K562 (cell line): Measurements from ENCODE around the gene RNF4. TPM values are rescaled to one million over a fixed set of nuclear protein-coding genes. Genes with fewer than 3 reads are reported as not detected.

Source experiments
- ATAC-seq: fragments of 200-7000 bp; cut with Tn5 transposase; 3 replicates; pipeline ENCODE4 v1.9.1; 2020; ENCODE audit warnings: moderate library complexity
- BruUV-seq: library from RNA; stranded (reverse); fragments of 400-500 nt; replicated peaks from 2 replicates; lab custom pipeline; 2021; lab: Mats Ljungman, UMichigan
- CTCF ChIA-PET: fragments of 300-600 bp; formaldehyde crosslinking; extraction: SDS; loops from one replicate; lab custom pipeline; 2021; ENCODE audit warnings: low intra/inter-chr PET ratio; lab: Yijun Ruan, JAX
- POLR2A ChIA-PET: fragments of 300-600, 350-650 bp; sonication (Branson Sonifier 250); formaldehyde crosslinking; extraction: SDS; loops from one replicate; lab custom pipeline; 2021; ENCODE audit warnings: antibody characterized with exemption, inconsistent platforms; lab: Yijun Ruan, JAX
- DNase-seq, 4 experiments: peaks; one replicate each; pipeline versions ENCODE4 v3.0.0 to v3.0.0-alpha.2; 2011 to 2018; ENCODE audit warnings: low spot score in 3 of 4, mixed read lengths in 3 of 4; ENCODE audit errors: extremely low read depth in 1 of 4
- FAIRE-seq: peaks from 2 replicates; lab custom pipeline; 2011; peaks lifted over from hg19 to GRCh38; lab: Jason Lieb, UNC
- H2AFZ ChIP-seq: 2 replicates; pipeline ENCODE4 v1.6.0; 2011; ENCODE audit warnings: low read depth, low read length, control low read depth, inconsistent platforms
- H3K27ac ChIP-seq: fragments of 200-600 bp; 3 replicates; pipeline ENCODE4 v1.8.0; 2011; ENCODE audit warnings: low read depth, mild to moderate bottlenecking, control low read depth, inconsistent platforms, low read length, moderate library complexity, mixed read lengths; ENCODE audit errors: extremely low read depth
- H3K27me3 ChIP-seq, 2 experiments: fragments of 300-600 bp in 1 of 2; 2 replicates in 1 of 2; 3 replicates in 1 of 2; pipeline versions ENCODE4 v1.6.0 to v1.8.0; 2011; ENCODE audit warnings: inconsistent platforms in 2 of 2, low read length in 2 of 2, mild to moderate bottlenecking in 1 of 2, mixed read lengths in 1 of 2, moderate library complexity in 1 of 2; ENCODE audit not compliant: control insufficient read depth in 2 of 2, insufficient read depth in 2 of 2
- H3K36me3 ChIP-seq: fragments of 300-600 bp; 3 replicates; pipeline ENCODE4 v1.8.0; 2011; ENCODE audit warnings: mild to moderate bottlenecking, low read length, inconsistent platforms; ENCODE audit not compliant: control insufficient read depth, insufficient read depth
- H3K4me1 ChIP-seq, 2 experiments: fragments of 200-600 bp in 1 of 2; replicated peaks in 1 of 2; 2 replicates in 1 of 2; 3 replicates in 1 of 2; pipeline versions ENCODE4 v1.5.1 to v1.8.0; 2011; ENCODE audit warnings: inconsistent platforms in 2 of 2, low read length in 2 of 2, mild to moderate bottlenecking in 1 of 2, mixed read lengths in 1 of 2, moderate library complexity in 1 of 2; ENCODE audit not compliant: control insufficient read depth in 2 of 2, insufficient read depth in 2 of 2
- H3K4me2 ChIP-seq: 2 replicates; pipeline ENCODE4 v1.6.1; 2011; ENCODE audit warnings: low read length, control low read depth, inconsistent platforms, mixed read lengths; ENCODE audit not compliant: insufficient read depth
- H3K4me3 ChIP-seq: fragments of 200-600 bp; sonication (generic), shearing (Covaris generic); 2 replicates; pipeline ENCODE4 v1.5.1; 2016; ENCODE audit warnings: control low read depth, inconsistent platforms
- H3K79me2 ChIP-seq: fragments of 200-600 bp; 3 replicates; pipeline ENCODE4 v1.8.0; 2011; ENCODE audit warnings: low read length, inconsistent platforms; ENCODE audit not compliant: control insufficient read depth, insufficient read depth
- H3K9ac ChIP-seq, 2 experiments: 2 replicates each; pipeline versions ENCODE4 v1.6.0 to v1.6.1; 2011; ENCODE audit warnings: low read depth in 2 of 2, low read length in 2 of 2, control low read depth in 1 of 2, inconsistent platforms in 1 of 2, mild to moderate bottlenecking in 1 of 2, mixed read lengths in 1 of 2; ENCODE audit not compliant: insufficient read depth in 1 of 2
- H3K9me1 ChIP-seq: one replicate; pipeline ENCODE4 v1.6.0; 2011; ENCODE audit warnings: inconsistent platforms, mild to moderate bottlenecking, low read length, moderate library complexity; ENCODE audit not compliant: control insufficient read depth, insufficient read depth
- H3K9me3 ChIP-seq: replicated peaks from 2 replicates; pipeline ENCODE4 v1.5.1; 2011; ENCODE audit warnings: low read depth, low read length, inconsistent platforms; ENCODE audit not compliant: control insufficient read depth, insufficient read depth
- H4K20me1 ChIP-seq: replicated peaks from 2 replicates; pipeline ENCODE4 v1.6.1; 2011; ENCODE audit warnings: low read length, inconsistent platforms, mixed read lengths; ENCODE audit not compliant: control insufficient read depth, insufficient read depth
- CEBPB ChIP-seq: fragments of 450-650 bp; IDR thresholded peaks from 2 replicates; pipeline ENCODE4 v1.6.1; 2016; ENCODE audit warnings: missing genetic modification characterization, missing compliant biosample characterization
- E2F6 ChIP-seq, 2 experiments: IDR thresholded peaks; 2 replicates each; pipeline ENCODE4 v1.6.1; 2011; ENCODE audit warnings: borderline replicate concordance in 1 of 2, control low read depth in 1 of 2, low read depth in 1 of 2, low read length in 1 of 2, mild to moderate bottlenecking in 1 of 2, mixed read lengths in 1 of 2, moderate library complexity in 1 of 2; ENCODE audit not compliant: insufficient read depth in 1 of 2, insufficient read length in 1 of 2, poor library complexity in 1 of 2, severe bottlenecking in 1 of 2; ENCODE audit errors: extremely low read depth in 1 of 2
- HDAC6 ChIP-seq: IDR thresholded peaks from 2 replicates; pipeline ENCODE4 v1.6.1; 2012; ENCODE audit warnings: low read depth, mild to moderate bottlenecking, control low read depth, inconsistent platforms, low read length, moderate library complexity
- MAX ChIP-seq: sonication (generic); formaldehyde crosslinking; IDR thresholded peaks from 2 replicates; pipeline ENCODE4 v1.9.0; 2022; ENCODE audit warnings: mild to moderate bottlenecking, missing genetic modification reagents
- ZFX ChIP-seq: sonication (generic); formaldehyde crosslinking; IDR thresholded peaks from 2 replicates; pipeline ENCODE4 v1.8.0; 2022; ENCODE audit warnings: mild to moderate bottlenecking, missing genetic modification reagents, moderate library complexity
- WGBS: fragments of 100-300 bp; shearing (Covaris generic); methylation state at CpG from one replicate; pipeline ENCODE4 v1.1.6; 2016; ENCODE audit warnings: low coverage, mixed read lengths; ENCODE audit not compliant: insufficient coverage; ENCODE audit errors: missing lambda C conversion rate; 5-methylcytosine and 5-hydroxymethylcytosine counted together
- in situ Hi-C: fragments of 300-500 bp; cut with MboI; formaldehyde crosslinking; loops from 4 replicates; pipeline ENCODE4 v1.15.0; 2018; ENCODE audit warnings: inconsistent platforms, mixed read lengths
- intact Hi-C: fragments of 100-400 bp; cut with micrococcal nuclease; formaldehyde crosslinking; loops from 2 replicates; pipeline ENCODE4 v1.14.2; 2022
- polyA plus RNA-seq, 8 experiments: library from polyadenylated mRNA; depleted of rRNA in 4 of 8; stranded (reverse) in 5 of 8; unstranded in 3 of 8; fragments of >200 nt; fragmentation: Nextera tagmentation in 2 of 8; fragmentation: Illumina TruSeq in 1 of 8; extraction: Ambion mirVana in 2 of 8; extraction: Trizol in 1 of 8; gene quantifications; 2 replicates each; pipeline versions ENCODE4 v1.2.1 to v1.2.3, GENCODE V29; 2011 to 2014; ENCODE audit warnings: inconsistent platforms in 1 of 8, missing spikeins in 1 of 8
- total RNA-seq, 7 experiments: library from RNA; depleted of rRNA in 6 of 7; stranded (reverse); fragments of >200 nt in 6 of 7; fragmentation: Illumina TruSeq in 2 of 7; extraction: Trizol in 2 of 7; gene quantifications; 2 replicates each; pipeline versions ENCODE4 v1.2.1 to v1.2.3, GENCODE V29; 2011 to 2021; ENCODE audit warnings: low replicate concordance in 1 of 7
- TF ChIP-seq, protein P1 (sequence below): fragments of 450-650 bp; IDR thresholded peaks from 2 replicates; pipeline ENCODE4 v1.6.1; 2016; ENCODE audit warnings: low read depth

RNF4 gene
- total and polyA plus RNA-seq, 9 of the 15 experiments (the other 6 are each of a cell fraction or from before 2014, with no cell fraction given): 19.2 to 59.3 (median 44.8) TPM

DNA sequence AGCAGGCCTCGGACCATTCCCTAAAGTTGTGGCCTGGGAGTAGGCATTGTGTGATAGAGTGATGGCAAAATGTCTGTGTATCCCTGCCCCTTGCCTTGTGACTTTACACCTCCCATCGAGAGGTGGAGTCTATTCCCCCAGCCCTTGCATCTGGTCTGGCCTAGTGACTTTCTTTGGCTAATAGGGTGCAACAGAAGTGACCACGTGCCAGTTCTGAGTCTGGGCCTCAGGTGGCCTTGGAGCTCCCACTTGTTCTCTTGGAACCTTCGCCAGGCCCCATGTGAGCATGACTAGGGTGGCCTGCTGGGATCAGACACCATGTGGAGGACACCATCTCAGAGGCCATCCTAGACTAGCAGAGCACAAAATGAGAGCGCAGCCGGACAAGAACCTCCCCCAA, 3.9 kb upstream of the RNF4 start:
- peaks cover 25% of the 10 kb centered on the region for H3K79me2 ChIP-seq
- FAIRE-seq: no peak
- no TSS peak for BruUV-seq
- peaks cover 0 to 3% of the 10 kb centered on the region in 2 experiments; a peak in 1 of 5 replicates for H3K27me3 ChIP-seq
- H4K20me1 ChIP-seq: peaks cover 5% of the 10 kb centered on the region; the same call in 1 of the 2 replicates
- no peak overlapping the region for H3K4me2 ChIP-seq
- no peaks in the 10 kb centered on the region for H3K9me1 ChIP-seq
- POLR2A ChIA-PET: interaction anchor here (0.6 to 1.2 kb wide), 3 partner anchors 13 to 723 kb away, joined by 3 to 4 read pairs (median 3); no protein-coding TSS in a partner anchor
- no peaks in the 10 kb centered on the region for H3K9me3 ChIP-seq
- in situ Hi-C loops (no loop called here), intact Hi-C loops (no loop called here)
- H2AFZ ChIP-seq: 0 out of 2 replicates have a peak overlapping the region, but pooled peaks have one; percentile 9
- peaks cover 17 to 63% of the 10 kb centered on the region in 2 experiments; a peak in 4 of 5 replicates for H3K4me1 ChIP-seq
- H3K36me3 ChIP-seq: peaks cover 3% of the 10 kb centered on the region; the same call in 2 of the 3 replicates
- DNase-seq: no peak
- CTCF ChIA-PET: no interaction called here
- H3K27ac ChIP-seq: no peak overlapping the region
- peak overlapping the region in 1 of 2 experiments; percentile 75; a peak in 1 of 4 replicates for H3K9ac ChIP-seq
- ATAC-seq: no peak
- H3K4me3 ChIP-seq: no peak overlapping the region
- WGBS: 66% methylated on average over 6 of the region's 6 CpGs
- no peak for TF ChIP-seq E2F6 (IDR thresholded peaks at IDR 0.05; ENCODE audit: borderline replicate concordance in 1 of 2, extremely low read depth in 1 of 2, insufficient read depth in 1 of 2, insufficient read length in 1 of 2, low read depth in 1 of 2, low read length in 1 of 2, poor library complexity in 1 of 2, severe bottlenecking in 1 of 2)
- TF ChIP-seq ZFX: 0 out of 2 replicates have a peak, but pooled peaks have one; percentile 26
- TF ChIP-seq, protein P1, sequence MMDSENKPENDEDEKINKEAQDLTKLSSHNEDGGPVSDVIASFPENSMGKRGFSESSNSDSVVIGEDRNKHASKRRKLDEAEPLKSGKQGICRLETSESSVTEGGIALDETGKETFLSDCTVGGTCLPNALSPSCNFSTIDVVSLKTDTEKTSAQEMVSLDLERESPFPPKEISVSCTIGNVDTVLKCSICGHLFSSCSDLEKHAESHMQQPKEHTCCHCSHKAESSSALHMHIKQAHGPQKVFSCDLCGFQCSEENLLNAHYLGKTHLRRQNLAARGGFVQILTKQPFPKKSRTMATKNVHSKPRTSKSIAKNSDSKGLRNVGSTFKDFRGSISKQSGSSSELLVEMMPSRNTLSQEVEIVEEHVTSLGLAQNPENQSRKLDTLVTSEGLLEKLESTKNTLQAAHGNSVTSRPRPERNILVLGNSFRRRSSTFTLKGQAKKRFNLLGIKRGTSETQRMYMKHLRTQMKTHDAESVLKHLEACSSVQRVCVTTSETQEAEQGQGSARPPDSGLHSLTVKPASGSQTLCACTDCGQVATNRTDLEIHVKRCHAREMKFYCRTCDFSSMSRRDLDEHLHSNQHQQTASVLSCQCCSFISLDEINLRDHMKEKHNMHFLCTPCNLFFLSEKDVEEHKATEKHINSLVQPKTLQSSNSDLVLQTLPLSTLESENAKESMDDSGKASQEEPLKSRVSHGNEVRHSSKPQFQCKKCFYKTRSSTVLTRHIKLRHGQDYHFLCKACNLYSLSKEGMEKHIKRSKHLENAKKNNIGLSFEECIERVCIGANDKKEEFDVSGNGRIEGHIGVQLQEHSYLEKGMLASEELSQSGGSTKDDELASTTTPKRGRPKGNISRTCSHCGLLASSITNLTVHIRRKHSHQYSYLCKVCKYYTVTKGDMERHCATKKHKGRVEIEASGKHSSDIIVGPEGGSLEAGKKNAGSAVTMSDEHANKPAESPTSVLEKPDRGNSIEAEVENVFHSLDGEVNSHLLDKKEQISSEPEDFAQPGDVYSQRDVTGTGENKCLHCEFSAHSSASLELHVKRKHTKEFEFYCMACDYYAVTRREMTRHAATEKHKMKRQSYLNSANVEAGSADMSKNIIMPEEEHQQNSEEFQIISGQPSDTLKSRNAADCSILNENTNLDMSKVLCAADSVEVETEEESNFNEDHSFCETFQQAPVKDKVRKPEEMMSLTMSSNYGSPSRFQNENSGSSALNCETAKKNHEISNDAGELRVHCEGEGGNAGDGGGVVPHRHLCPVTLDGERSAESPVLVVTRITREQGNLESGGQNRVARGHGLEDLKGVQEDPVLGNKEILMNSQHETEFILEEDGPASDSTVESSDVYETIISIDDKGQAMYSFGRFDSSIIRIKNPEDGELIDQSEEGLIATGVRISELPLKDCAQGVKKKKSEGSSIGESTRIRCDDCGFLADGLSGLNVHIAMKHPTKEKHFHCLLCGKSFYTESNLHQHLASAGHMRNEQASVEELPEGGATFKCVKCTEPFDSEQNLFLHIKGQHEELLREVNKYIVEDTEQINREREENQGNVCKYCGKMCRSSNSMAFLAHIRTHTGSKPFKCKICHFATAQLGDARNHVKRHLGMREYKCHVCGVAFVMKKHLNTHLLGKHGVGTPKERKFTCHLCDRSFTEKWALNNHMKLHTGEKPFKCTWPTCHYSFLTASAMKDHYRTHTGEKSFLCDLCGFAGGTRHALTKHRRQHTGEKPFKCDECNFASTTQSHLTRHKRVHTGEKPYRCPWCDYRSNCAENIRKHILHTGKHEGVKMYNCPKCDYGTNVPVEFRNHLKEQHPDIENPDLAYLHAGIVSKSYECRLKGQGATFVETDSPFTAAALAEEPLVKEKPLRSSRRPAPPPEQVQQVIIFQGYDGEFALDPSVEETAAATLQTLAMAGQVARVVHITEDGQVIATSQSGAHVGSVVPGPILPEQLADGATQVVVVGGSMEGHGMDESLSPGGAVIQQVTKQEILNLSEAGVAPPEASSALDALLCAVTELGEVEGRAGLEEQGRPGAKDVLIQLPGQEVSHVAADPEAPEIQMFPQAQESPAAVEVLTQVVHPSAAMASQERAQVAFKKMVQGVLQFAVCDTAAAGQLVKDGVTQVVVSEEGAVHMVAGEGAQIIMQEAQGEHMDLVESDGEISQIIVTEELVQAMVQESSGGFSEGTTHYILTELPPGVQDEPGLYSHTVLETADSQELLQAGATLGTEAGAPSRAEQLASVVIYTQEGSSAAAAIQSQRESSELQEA: 0 out of 2 replicates have a peak, but pooled peaks have one; percentile 18
- no peak for TF ChIP-seq CEBPB (tag)
- no peak for TF ChIP-seq HDAC6
- peak; percentile 54 for TF ChIP-seq MAX (CRISPR knock-in tag)
